ENCODE data around the gene NCS1. TPM values are rescaled to one million over a fixed set of nuclear protein-coding genes. Genes with fewer than 3 reads are reported as not detected.
A peak's percentile ranks its signal among the peaks of the same experiment; 100 is the strongest.

The NCS1 gene
- total RNA-seq, 2 experiments from 2014 or later: 1.1 to 1.4 TPM

DNA sequence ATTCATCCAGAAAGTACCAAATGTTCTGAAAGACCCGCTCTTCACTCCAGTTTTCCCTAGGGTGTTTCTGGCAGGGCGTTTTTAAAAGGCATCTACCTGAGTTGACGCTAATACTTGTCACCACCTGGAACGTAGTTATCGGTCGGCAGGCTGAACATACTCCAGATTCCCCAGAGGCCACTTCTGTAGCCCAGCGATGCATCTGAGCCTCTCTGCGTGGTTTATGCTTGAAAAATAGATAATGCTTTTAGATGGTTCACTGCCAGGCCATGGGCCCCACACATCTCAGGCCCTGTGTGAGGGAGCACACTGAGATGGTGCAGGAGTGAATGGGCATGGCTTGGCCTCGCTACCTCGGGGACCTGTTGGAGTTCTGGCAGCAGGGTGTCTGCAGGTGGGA, 33.0 kb upstream of the NCS1 start:
- POLR2A ChIA-PET: no interaction called here
- peaks cover 13% of the 10 kb centered on the region for H3K27me3 Mint-ChIP-seq

DNA sequence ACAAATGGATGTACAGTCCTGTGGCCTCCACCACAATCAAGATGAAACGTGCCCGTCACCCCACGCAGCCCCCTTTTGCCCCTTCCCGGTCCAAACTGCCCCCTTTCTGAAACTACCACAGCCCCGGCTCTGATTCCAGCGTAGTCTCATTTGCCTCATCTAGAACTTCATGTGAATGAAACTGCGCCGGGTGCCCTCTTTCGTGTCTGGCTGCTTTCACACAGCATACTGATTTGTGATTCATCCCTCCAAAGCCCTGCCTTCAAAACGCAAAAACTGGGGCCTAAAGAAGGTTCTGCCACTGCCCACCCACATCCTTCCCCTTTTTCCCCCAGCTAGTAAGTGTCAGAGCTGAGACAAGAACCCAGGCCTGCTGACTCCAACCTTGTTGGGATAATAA, 31.5 kb upstream of the NCS1 start:
- POLR2A ChIA-PET: no interaction called here

More for the DNA sequence above, 33.0 kb upstream of the NCS1 start:
- peaks cover 33% of the 10 kb centered on the region for H3K36me3 Mint-ChIP-seq
- H3K4me1 Mint-ChIP-seq: peaks cover 37% of the 10 kb centered on the region
- no peak overlapping the region for H3K4me3 Mint-ChIP-seq
- DNase-seq (no peak), ATAC-seq (ENCODE audit: low read depth) (no peak)
- no peak overlapping the region for H3K27ac Mint-ChIP-seq
- no peaks in the 10 kb centered on the region for H3K9me3 Mint-ChIP-seq

DNA sequence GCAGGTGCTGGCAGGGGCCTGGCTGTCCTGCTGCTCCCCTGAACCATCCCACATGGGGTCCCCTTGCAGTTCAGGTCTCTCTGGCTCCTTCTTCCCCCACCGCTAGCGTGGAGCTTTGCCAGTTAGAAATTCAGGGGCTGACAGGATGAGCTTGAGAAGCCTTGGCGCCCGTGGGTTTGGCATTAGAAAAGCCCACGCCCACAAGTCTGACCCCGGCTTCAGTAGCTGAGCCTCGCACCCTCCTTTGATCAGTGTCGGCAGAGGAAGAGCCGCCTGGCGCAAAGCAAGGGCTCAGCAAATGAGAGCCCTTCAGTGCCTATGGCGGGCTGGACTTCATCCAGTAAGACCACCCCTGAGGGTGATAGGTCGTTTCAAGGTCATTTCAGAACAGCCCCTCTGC, 30.1 kb upstream of the NCS1 start:
- Mint-ChIP-seq H3K4me1 (peaks cover 38% of the 10 kb centered on the region), H3K27ac (no peak overlapping the region), H3K36me3 (peaks cover 9% of the 10 kb centered on the region), H3K27me3 (peaks cover 32% of the 10 kb centered on the region), H3K4me3 (no peak overlapping the region), H3K9me3 (no peaks in the 10 kb centered on the region)
- ATAC-seq (ENCODE audit: low read depth) (no peak), DNase-seq (no peak)
- POLR2A ChIA-PET: no interaction called here

More for the DNA sequence above, 31.5 kb upstream of the NCS1 start:
- Mint-ChIP-seq H3K4me3 (no peak overlapping the region), H3K36me3 (peaks cover 23% of the 10 kb centered on the region), H3K9me3 (no peaks in the 10 kb centered on the region), H3K27ac (peak overlapping the region; percentile 20), H3K4me1 (peaks cover 41% of the 10 kb centered on the region), H3K27me3 (peaks cover 24% of the 10 kb centered on the region)
- ATAC-seq (ENCODE audit: low read depth) (peak; percentile 37), DNase-seq (no peak)

DNA sequence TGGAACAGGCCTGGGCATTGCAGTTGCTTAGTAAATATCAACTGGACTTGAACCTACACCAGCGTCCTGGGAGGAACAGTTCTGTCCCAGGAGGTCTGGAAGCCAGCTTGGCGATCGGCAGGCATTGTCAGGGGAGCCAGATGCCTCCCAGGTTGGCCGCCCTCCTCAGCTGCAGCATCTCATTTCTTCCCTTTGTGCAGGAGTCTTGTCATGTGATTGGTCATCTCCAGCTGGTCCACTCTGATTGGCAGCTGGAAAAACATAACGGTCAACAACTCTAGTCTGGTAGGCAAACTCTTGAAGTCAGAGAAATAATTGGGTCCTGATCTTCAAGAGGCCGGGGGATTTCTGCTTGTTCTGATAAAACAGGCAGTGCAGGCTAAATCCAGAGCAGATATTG, 29.6 kb upstream of the NCS1 start:
- H3K4me3 Mint-ChIP-seq: no peak overlapping the region
- POLR2A ChIA-PET: interaction anchor here (0.6 to 1.0 kb wide), 2 partner anchors 13 to 187 kb away, joined by 3 to 4 read pairs; no protein-coding TSS in a partner anchor
- H3K4me1 Mint-ChIP-seq: peaks cover 38% of the 10 kb centered on the region
- H3K9me3 Mint-ChIP-seq: no peaks in the 10 kb centered on the region
- H3K36me3 Mint-ChIP-seq: peaks cover 3% of the 10 kb centered on the region
- H3K27me3 Mint-ChIP-seq: peaks cover 32% of the 10 kb centered on the region
- ATAC-seq (ENCODE audit: low read depth) (no peak), DNase-seq (no peak)
- no peak overlapping the region for H3K27ac Mint-ChIP-seq

DNA sequence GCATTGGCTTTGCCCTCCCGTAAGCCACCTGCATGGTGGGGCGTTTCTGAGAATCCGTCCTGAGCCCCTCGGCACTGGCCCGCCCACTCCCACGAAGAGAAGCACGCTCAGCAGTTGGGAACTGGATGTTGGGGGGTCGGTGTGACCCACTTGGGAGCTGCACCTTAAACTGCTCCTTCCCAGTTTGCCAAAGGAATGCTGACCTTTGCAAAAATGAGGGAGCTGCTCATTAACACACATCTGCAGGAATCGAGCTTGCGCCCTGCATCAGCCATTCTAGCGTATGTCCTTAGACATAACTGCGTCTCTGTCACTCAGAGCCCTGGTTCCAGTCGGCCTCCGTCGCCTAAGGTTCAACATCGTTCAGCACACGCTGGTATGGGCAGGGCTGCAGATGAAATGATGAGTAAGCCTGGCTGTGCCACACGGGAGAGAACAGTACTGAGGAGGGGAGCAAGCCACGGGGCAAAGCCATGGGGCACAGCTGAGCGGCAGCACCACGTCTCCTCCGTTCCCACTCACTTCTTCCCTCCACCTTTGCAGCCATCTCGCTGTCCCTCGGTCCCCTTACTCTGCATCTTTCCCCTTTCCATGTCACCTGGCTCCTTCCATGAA, 28.8 kb upstream of the NCS1 start:
- ATAC-seq (ENCODE audit: low read depth): peak; percentile 5
- H3K4me3 Mint-ChIP-seq: peak overlapping the region; percentile 47
- H3K27ac Mint-ChIP-seq: no peak overlapping the region

DNA sequence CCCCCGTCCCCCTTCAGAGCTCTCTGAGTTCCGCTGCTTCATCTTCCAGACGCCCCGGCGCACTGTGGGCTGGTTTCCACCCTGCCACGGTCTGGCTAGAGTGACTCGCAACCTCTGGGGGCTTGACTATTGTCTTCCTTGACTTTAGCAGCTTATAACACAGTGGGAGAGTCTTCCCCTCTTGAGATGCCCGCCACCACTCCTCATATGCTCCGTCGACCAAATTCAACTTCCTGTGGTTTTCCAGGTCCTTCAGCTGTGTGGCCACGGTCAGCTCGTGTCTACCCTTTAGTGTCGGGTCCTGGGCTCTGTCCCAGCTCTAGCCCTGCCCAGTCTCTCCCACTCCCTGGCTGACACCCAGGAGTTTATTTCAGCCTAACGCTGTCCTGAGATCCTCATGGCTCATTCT, 28.2 kb upstream of the NCS1 start:
- peak; percentile 57 for ATAC-seq (ENCODE audit: low read depth)
- POLR2A ChIA-PET: interaction anchor here (0.7 to 0.8 kb wide), 3 partner anchors 13 to 1589 kb away, joined by 3 to 6 read pairs (median 3); no protein-coding TSS in a partner anchor

More for the DNA sequence above, 28.8 kb upstream of the NCS1 start:
- POLR2A ChIA-PET: interaction anchor here (0.6 to 1.0 kb wide), 5 partner anchors 12 to 1589 kb away, joined by 3 to 6 read pairs (median 3); no protein-coding TSS in a partner anchor
- no peak for DNase-seq
- peaks cover 38% of the 10 kb centered on the region for H3K27me3 Mint-ChIP-seq
- H3K36me3 Mint-ChIP-seq: no peaks in the 10 kb centered on the region
- H3K9me3 Mint-ChIP-seq: no peaks in the 10 kb centered on the region
- peaks cover 35% of the 10 kb centered on the region for H3K4me1 Mint-ChIP-seq

DNA sequence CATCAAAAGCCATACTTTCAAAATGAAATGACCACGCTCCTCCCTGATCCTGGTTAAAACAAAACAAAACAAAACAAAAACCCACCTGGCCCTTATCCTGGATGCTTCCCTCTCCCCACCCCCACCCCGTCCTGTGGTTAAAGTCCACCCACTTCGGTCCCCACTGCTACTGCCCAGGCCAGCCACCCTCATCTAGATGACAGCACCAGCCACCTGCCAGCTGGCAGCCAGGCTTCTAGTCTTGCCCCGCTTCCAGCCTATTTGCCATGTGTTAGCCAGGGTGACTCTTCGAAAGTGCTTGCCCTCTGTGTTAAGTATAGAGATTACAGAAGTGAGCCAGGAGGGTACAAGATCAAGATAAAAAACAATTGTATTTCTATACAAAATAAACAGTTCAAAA, 27.5 kb upstream of the NCS1 start:
- Mint-ChIP-seq H3K9me3 (no peaks in the 10 kb centered on the region), H3K27ac (no peak overlapping the region), H3K4me1 (peaks cover 25% of the 10 kb centered on the region), H3K27me3 (peaks cover 38% of the 10 kb centered on the region), H3K36me3 (no peaks in the 10 kb centered on the region), H3K4me3 (no peak overlapping the region)
- POLR2A ChIA-PET: no interaction called here
- ATAC-seq (ENCODE audit: low read depth): no peak
- DNase-seq: no peak

More for the DNA sequence above, 28.2 kb upstream of the NCS1 start:
- H3K9me3 Mint-ChIP-seq: no peaks in the 10 kb centered on the region
- peaks cover 29% of the 10 kb centered on the region for H3K4me1 Mint-ChIP-seq
- peaks cover 38% of the 10 kb centered on the region for H3K27me3 Mint-ChIP-seq
- no peaks in the 10 kb centered on the region for H3K36me3 Mint-ChIP-seq
- DNase-seq: no peak
- no peak overlapping the region for H3K27ac Mint-ChIP-seq
- H3K4me3 Mint-ChIP-seq: peak overlapping the region; percentile 47

DNA sequence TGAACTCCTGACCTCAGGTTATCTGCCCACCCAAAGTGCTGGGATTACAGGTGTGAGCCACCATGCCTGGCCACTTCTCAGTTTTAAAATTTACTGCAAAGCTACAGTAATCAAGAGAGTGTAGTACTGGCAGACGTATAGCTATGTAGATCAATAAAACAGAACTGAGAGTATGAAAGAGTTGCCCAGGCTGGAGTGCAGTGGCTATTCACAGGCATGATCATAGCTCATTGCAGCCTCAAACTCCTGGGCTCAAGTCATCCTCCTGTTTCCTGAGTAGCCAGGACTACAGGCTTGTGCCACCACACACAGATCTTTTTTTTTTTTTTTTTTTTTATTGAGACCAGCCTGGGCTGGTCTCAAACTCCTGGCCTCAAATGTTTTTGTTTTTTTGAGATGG, 26.5 kb upstream of the NCS1 start:
- Mint-ChIP-seq H3K9me3 (no peaks in the 10 kb centered on the region), H3K27me3 (peaks cover 38% of the 10 kb centered on the region), H3K4me3 (no peak overlapping the region), H3K4me1 (peaks cover 21% of the 10 kb centered on the region), H3K36me3 (no peaks in the 10 kb centered on the region), H3K27ac (no peak overlapping the region)
- ATAC-seq (ENCODE audit: low read depth): no peak
- POLR2A ChIA-PET: no interaction called here
- no peak for DNase-seq

DNA sequence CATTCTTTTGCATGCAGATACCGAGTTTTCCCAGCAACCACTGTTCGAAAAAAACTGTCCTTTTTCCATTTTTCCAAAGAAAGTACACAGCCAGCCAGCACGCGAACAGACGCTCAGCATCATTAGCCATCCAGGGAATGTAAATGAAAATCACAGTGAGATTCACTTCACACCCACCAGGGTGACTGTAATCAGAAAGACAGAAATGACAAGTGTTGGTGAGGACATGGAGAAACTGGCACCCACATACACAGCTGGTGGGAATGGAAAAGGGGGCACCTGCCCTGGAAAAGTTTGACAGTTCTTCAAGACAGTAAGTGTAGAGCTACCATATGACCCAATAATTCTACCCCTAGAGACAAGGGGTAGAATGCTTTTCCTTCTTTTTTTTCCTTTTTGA, 25.0 kb upstream of the NCS1 start:
- H3K27ac Mint-ChIP-seq: no peak overlapping the region
- H3K36me3 Mint-ChIP-seq: no peaks in the 10 kb centered on the region
- H3K9me3 Mint-ChIP-seq: no peaks in the 10 kb centered on the region
- POLR2A ChIA-PET: no interaction called here
- peaks cover 39% of the 10 kb centered on the region for H3K27me3 Mint-ChIP-seq
- no peak for ATAC-seq (ENCODE audit: low read depth)
- no peak overlapping the region for H3K4me3 Mint-ChIP-seq
- H3K4me1 Mint-ChIP-seq: peaks cover 14% of the 10 kb centered on the region
- DNase-seq: no peak

DNA sequence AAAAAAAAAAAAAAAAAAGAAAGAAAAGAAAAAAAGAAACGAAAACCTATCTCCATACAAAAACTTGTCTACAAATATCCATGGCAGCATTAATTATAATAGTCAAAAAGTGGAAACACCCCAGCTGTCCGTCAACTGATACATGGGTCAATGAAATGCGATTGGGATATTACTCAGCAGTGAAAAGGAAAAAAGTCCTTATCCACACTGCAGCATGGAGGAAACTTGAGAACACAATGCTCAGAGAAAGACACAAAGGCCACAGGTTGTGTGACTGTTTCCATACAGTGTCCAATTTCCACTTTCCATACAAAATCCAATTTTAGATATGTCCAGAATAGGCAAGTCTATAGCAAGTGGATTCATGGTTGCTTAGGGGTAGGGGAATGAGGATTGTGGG, 24.3 kb upstream of the NCS1 start:
- no peaks in the 10 kb centered on the region for H3K9me3 Mint-ChIP-seq
- peaks cover 35% of the 10 kb centered on the region for H3K27me3 Mint-ChIP-seq
- DNase-seq: no peak
- no peaks in the 10 kb centered on the region for H3K36me3 Mint-ChIP-seq
- H3K4me1 Mint-ChIP-seq: peaks cover 14% of the 10 kb centered on the region
- POLR2A ChIA-PET: interaction anchor here (0.8 kb wide), 1 partner anchor 13 kb away, joined by 3 read pairs; no protein-coding TSS in a partner anchor
- H3K27ac Mint-ChIP-seq: no peak overlapping the region
- no peak overlapping the region for H3K4me3 Mint-ChIP-seq
- ATAC-seq (ENCODE audit: low read depth): no peak

DNA sequence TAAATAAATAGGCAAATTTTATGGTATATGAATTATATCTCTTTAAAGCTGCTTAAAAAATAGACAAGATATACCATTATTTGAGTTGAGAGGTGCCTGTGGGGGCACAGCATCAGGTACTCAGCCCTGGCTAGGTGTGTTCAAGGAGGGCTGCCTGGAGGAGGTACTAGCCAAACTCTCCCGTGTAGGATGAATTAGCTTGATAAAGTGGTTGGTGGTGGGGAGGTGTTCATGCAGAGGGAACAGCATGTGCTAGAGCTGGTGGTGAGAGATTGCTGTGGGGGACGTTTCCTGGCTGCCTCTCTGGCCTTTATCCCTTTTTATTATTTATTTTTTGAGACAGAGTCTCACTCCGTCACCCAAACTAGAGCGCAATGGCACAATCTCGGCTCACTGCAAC, 23.2 kb upstream of the NCS1 start:
- ATAC-seq (ENCODE audit: low read depth) (no peak), DNase-seq (no peak)
- Mint-ChIP-seq H3K27ac (no peak overlapping the region), H3K9me3 (no peaks in the 10 kb centered on the region), H3K27me3 (peaks cover 29% of the 10 kb centered on the region), H3K4me3 (no peak overlapping the region), H3K4me1 (peaks cover 9% of the 10 kb centered on the region), H3K36me3 (no peaks in the 10 kb centered on the region)
- POLR2A ChIA-PET: no interaction called here

DNA sequence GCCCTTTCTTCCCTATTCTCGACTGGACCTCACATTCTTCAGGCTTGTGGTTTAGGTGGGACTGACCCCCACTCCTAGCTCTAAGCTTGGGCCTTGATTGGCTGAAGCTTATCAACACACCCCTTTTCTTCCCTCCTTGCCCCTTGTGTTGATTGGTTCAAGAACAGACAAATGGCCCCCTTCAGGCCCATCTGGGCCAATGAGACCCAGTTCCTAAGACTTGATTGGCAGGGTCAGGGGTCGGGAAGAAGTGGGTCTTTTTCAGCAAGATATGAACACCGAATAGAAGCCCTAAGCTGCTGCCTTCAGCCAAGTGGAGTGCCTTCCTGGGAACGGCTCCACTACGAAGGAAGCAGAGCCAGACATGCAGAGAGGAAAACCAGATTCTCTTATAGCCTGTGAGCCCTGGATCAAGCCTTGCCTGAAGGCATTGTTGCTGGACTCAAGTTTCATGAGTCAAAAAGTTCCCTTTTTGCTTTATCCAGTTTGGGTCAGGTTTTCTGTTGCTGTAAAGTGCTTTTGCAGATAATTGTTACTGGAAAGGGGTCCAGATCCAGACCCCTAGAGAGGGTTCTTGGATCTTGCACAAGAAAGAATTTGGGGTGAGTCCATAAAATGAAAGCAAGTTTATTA, 22.4 kb upstream of the NCS1 start:
- Mint-ChIP-seq H3K27ac (no peak overlapping the region), H3K36me3 (no peaks in the 10 kb centered on the region), H3K9me3 (no peaks in the 10 kb centered on the region), H3K4me3 (no peak overlapping the region), H3K27me3 (peaks cover 23% of the 10 kb centered on the region), H3K4me1 (peaks cover 4% of the 10 kb centered on the region)
- POLR2A ChIA-PET: no interaction called here
- ATAC-seq (ENCODE audit: low read depth): no peak
- DNase-seq: no peak

DNA sequence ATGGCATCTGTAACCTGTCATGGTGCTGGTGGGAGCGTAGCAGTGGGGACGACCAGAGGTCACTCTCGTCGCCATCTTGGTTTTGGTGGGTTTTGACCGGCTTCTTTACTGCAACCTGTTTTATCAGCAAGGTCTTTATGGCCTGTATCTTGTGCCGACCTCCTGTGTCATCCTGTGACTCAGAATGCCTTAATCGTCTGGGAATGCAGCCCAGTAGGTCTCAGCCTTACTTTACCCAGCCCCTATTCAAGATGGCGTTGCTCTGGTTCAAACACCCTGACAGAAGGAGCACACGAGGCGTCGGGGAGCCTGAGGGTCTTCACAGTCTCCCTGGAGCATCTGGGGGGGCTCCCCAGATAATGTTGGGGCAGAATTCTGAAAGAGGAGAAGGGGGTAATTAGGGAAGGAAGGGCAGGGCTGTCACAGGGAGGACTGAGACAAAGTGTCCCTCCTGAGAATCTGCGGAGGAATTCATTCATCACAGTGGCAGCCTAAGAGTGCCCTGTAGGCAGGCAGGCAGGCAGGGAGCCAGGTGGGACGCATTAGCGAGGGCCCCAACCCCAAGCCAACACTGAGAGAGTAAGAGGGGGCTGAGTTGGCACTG, 21.3 kb upstream of the NCS1 start:
- no peak for DNase-seq
- no peak overlapping the region for H3K27ac Mint-ChIP-seq
- H3K4me3 Mint-ChIP-seq: no peak overlapping the region
- POLR2A ChIA-PET: no interaction called here
- no peak for ATAC-seq (ENCODE audit: low read depth)
- H3K27me3 Mint-ChIP-seq: peaks cover 16% of the 10 kb centered on the region
- H3K36me3 Mint-ChIP-seq: no peaks in the 10 kb centered on the region
- H3K4me1 Mint-ChIP-seq: peaks cover 4% of the 10 kb centered on the region
- H3K9me3 Mint-ChIP-seq: no peaks in the 10 kb centered on the region

DNA sequence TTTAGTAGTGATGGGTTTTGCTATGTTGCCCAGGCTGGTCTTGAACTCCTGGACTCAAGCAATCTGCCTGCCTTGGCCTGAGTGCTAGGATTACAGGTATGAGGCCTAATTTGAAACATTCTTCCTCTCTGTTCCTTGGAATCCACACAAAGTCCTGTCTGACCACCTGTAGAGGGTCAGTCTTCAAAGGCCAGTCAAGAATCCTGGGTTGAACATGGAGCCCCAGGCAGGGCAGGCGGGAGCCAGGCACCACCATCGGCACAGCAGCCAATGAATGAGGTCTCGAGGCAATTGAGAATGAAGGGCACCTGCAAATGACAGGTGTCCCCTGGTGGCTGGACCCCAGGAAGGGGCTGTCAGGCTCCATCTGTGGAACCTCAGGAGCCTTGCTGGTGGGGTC, 17.4 kb upstream of the NCS1 start:
- H3K27me3 Mint-ChIP-seq: peaks cover 3% of the 10 kb centered on the region

More for the DNA sequence above, 17.4 kb upstream of the NCS1 start:
- H3K4me1 Mint-ChIP-seq: no peaks in the 10 kb centered on the region
- POLR2A ChIA-PET: no interaction called here
- no peak for DNase-seq
- no peaks in the 10 kb centered on the region for H3K36me3 Mint-ChIP-seq
- no peak overlapping the region for H3K4me3 Mint-ChIP-seq
- no peak for ATAC-seq (ENCODE audit: low read depth)
- no peak overlapping the region for H3K27ac Mint-ChIP-seq
- H3K9me3 Mint-ChIP-seq: no peaks in the 10 kb centered on the region

Data from activated naive CD8-positive, alpha-beta T cell treated with anti-CD3 and anti-CD28 coated beads, Interleukin-2, amount 10 ng/mL, durations not matched to agents 7 days and 5 days (primary cell).